ENCODE data around the gene DSC2. TPM values are rescaled to one million over a fixed set of nuclear protein-coding genes. Genes with fewer than 3 reads are reported as not detected.

DSC2 gene
- total and polyA plus RNA-seq, 2 donors (not counting 1 experiment from before 2014, with no cell fraction given) = 0.01 TPM; not detected in 1

DNA sequence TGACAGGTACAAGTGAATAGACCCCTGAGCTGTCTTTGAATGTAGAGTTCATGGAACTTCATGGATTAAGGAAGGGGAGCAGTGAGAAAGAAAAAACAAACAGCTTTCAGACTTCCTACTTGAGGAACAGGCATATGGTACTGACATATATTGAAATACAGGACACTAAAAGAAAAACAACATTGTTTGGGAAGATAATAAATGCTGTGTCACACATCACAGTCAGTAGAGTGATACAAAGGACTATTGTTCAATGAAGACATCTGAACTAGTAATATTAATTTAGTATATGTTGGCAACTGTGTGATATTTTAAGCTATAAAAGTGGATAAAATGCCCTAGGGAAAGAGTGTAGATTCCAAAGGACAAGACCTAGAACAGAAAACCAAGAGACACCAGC is 3.3 kb downstream of the DSC2 start:
- H3K9ac ChIP-seq (ENCODE audit: low read length) = no peak overlapping the region
- H3K27me3 Mint-ChIP-seq = peaks cover 34% of the 10 kb centered on the region
- no peak overlapping the region for H3K27ac ChIP-seq (ENCODE audit: low read length in 2 of 2)

GRCh38 chr18:31097666-31098065 is 4.6 kb downstream of the DSC2 start:
- Histone ChIP-seq H3K4me3 (ENCODE audit: control extremely low read depth in 1 of 5, extremely low read depth in 1 of 5, insufficient read depth in 1 of 5, low read depth in 2 of 5, low read length in 4 of 5) (no peak overlapping the region), H3K79me2 (ENCODE audit: control insufficient read depth, insufficient read depth, low read length) (no peaks in the 10 kb centered on the region), H4K20me1 (ENCODE audit: control insufficient read depth, insufficient read depth, low read length, poor library complexity, severe bottlenecking) (no peaks in the 10 kb centered on the region), H3K27ac (ENCODE audit: low read length in 2 of 2) (no peak overlapping the region), H3K9me3 (ENCODE audit: control extremely low read depth in 1 of 3, control insufficient read depth in 2 of 3, insufficient read depth in 1 of 3, low read length in 2 of 3) (peaks cover 0 to 11% (median 0%) of the 10 kb centered on the region in 3 donors), H2AFZ (ENCODE audit: insufficient read depth, low read depth, low read length, poor library complexity, severe bottlenecking) (no peak overlapping the region), H3K9ac (ENCODE audit: low read length) (no peak overlapping the region), H3K4me1 (ENCODE audit: control insufficient read depth in 2 of 2, insufficient read depth in 2 of 2, low read length in 2 of 2) (no peaks in the 10 kb centered on the region), H3K4me2 (replicated peaks; ENCODE audit: low read depth, low read length, poor library complexity, severe bottlenecking) (no peak overlapping the region), H3K36me3 (replicated peaks in 1 of 2; ENCODE audit: control extremely low read depth in 1 of 2, control insufficient read depth in 1 of 2, extremely low read depth in 1 of 2, insufficient read depth in 2 of 2, low read length in 1 of 2) (no peaks in the 10 kb centered on the region), H3K27me3 (replicated peaks in 1 of 4; ENCODE audit: control extremely low read depth in 1 of 4, control insufficient read depth in 3 of 4, insufficient read depth in 4 of 4, low read length in 3 of 4) (peaks cover 0 to 13% (median 3%) of the 10 kb centered on the region in 4 experiments)
- ChIA-PET POLR2A (no interaction called here), CTCF (no interaction called here)
- no peaks in the 10 kb centered on the region for H3K4me1 Mint-ChIP-seq
- no peaks in the 10 kb centered on the region for H3K9me3 Mint-ChIP-seq (ENCODE audit: insufficient read depth)
- DNase-seq (no peak), ATAC-seq (ENCODE audit: low read depth) (no peak)
- intact Hi-C loops (cut with micrococcal nuclease) = no loop called here
- no peak overlapping the region for H3K27ac Mint-ChIP-seq
- no peak overlapping the region for H3K4me3 Mint-ChIP-seq
- WGBS (ENCODE audit: insufficient coverage) = no CpG with 5 or more reads among the region's 3 CpGs
- TF ChIP-seq CTCF (IDR thresholded peaks at IDR 0.05) (no peak), EZH2 (IDR thresholded peaks at IDR 0.05; ENCODE audit: borderline replicate concordance, insufficient read depth, low read depth, low read length, poor library complexity, severe bottlenecking) (no peak)
- H3K27me3 Mint-ChIP-seq = peaks cover 28% of the 10 kb centered on the region

More for the DNA sequence above, 3.3 kb downstream of the DSC2 start:
- CTCF ChIA-PET = no interaction called here
- DNase-seq = no peak
- Mint-ChIP-seq H3K27ac (no peak overlapping the region), H3K4me3 (no peak overlapping the region), H3K9me3 (ENCODE audit: insufficient read depth) (no peaks in the 10 kb centered on the region), H3K4me1 (no peaks in the 10 kb centered on the region)
- ATAC-seq (ENCODE audit: low read depth) = no peak
- intact Hi-C loops (cut with micrococcal nuclease) = no loop called here
- H3K27me3 ChIP-seq (replicated peaks in 1 of 4; ENCODE audit: control extremely low read depth in 1 of 4, control insufficient read depth in 3 of 4, insufficient read depth in 4 of 4, low read length in 3 of 4) = peaks cover 0 to 13% (median 3%) of the 10 kb centered on the region in 4 experiments
- H3K36me3 ChIP-seq (replicated peaks in 1 of 2; ENCODE audit: control extremely low read depth in 1 of 2, control insufficient read depth in 1 of 2, extremely low read depth in 1 of 2, insufficient read depth in 2 of 2, low read length in 1 of 2) = no peaks in the 10 kb centered on the region
- no peak overlapping the region for H3K4me2 ChIP-seq (replicated peaks; ENCODE audit: low read depth, low read length, poor library complexity, severe bottlenecking)
- POLR2A ChIA-PET = no interaction called here
- H3K9me3 ChIP-seq (ENCODE audit: control extremely low read depth in 1 of 3, control insufficient read depth in 2 of 3, insufficient read depth in 1 of 3, low read length in 2 of 3) = peaks cover 0 to 11% (median 0%) of the 10 kb centered on the region in 3 donors
- no peak for TF ChIP-seq EZH2 (IDR thresholded peaks at IDR 0.05; ENCODE audit: borderline replicate concordance, insufficient read depth, low read depth, low read length, poor library complexity, severe bottlenecking)
- TF ChIP-seq CTCF (IDR thresholded peaks at IDR 0.05) = no peak
- no peaks in the 10 kb centered on the region for H3K4me1 ChIP-seq (ENCODE audit: control insufficient read depth in 2 of 2, insufficient read depth in 2 of 2, low read length in 2 of 2)
- no peak overlapping the region for H3K4me3 ChIP-seq (ENCODE audit: control extremely low read depth in 1 of 5, extremely low read depth in 1 of 5, insufficient read depth in 1 of 5, low read depth in 2 of 5, low read length in 4 of 5)
- H3K79me2 ChIP-seq (ENCODE audit: control insufficient read depth, insufficient read depth, low read length) = no peaks in the 10 kb centered on the region
- H2AFZ ChIP-seq (ENCODE audit: insufficient read depth, low read depth, low read length, poor library complexity, severe bottlenecking) = no peak overlapping the region
- H4K20me1 ChIP-seq (ENCODE audit: control insufficient read depth, insufficient read depth, low read length, poor library complexity, severe bottlenecking) = no peaks in the 10 kb centered on the region
